B cell (primary cell): Measurements from ENCODE around the gene APP. TPM values are rescaled to one million over a fixed set of nuclear protein-coding genes. Genes with fewer than 3 reads are reported as not detected.

Experiments used
- ATAC-seq: fragments of 200-7000 bp; cut with Tn5 transposase; one replicate; pipeline ENCODE4 v1.10.0; 2021; ENCODE audit warnings: low read depth, mild to moderate bottlenecking, moderate number of reproducible peaks, moderate library complexity
- CTCF ChIA-PET: fragments of 350-600 bp; sonication (Branson Sonifier 250); formaldehyde crosslinking; loops from one replicate; lab custom pipeline; 2021; ENCODE audit warnings: antibody characterized with exemption, inconsistent platforms; lab: Charles Lee
- POLR2A ChIA-PET: fragments of 350-600 bp; sonication (Branson Sonifier 250); formaldehyde crosslinking; loops from one replicate; lab custom pipeline; 2021; ENCODE audit warnings: antibody characterized with exemption; lab: Charles Lee
- DNase-seq: peaks from one replicate; pipeline ENCODE4 v3.0.0; 2013
- H2AFZ ChIP-seq: 2 replicates; pipeline ENCODE4 v1.6.1; 2012; ENCODE audit warnings: mild to moderate bottlenecking, low read depth, low read length; ENCODE audit not compliant: insufficient read depth, poor library complexity, severe bottlenecking
- H3K27ac ChIP-seq, 2 donors: 1 replicate in 1 of 2; 2 replicates in 1 of 2; pipeline ENCODE4 v1.5.1; 2012 to 2013; ENCODE audit warnings: low read length in 2 of 2, mild to moderate bottlenecking in 2 of 2, moderate library complexity in 1 of 2
- H3K27me3 ChIP-seq, 4 experiments: fragments of 200-600 bp in 1 of 4; sonication (generic) in 1 of 4; replicated peaks in 1 of 4; 1 replicate in 2 of 4; 2 replicates in 2 of 4; pipeline versions ENCODE4 v1.6.1 to v1.7.0; 2013 to 2016; ENCODE audit warnings: low read length in 3 of 4, mild to moderate bottlenecking in 2 of 4, mixed read lengths in 1 of 4, moderate library complexity in 1 of 4; ENCODE audit not compliant: insufficient read depth in 4 of 4, control insufficient read depth in 3 of 4; ENCODE audit errors: control extremely low read depth in 1 of 4
- H3K36me3 ChIP-seq, 2 experiments: replicated peaks in 1 of 2; 1 replicate in 1 of 2; 2 replicates in 1 of 2; pipeline versions ENCODE4 v1.6.1 to v1.7.1; 2013; ENCODE audit warnings: low read length in 1 of 2; ENCODE audit not compliant: insufficient read depth in 2 of 2, control insufficient read depth in 1 of 2; ENCODE audit errors: control extremely low read depth in 1 of 2, extremely low read depth in 1 of 2
- H3K4me1 ChIP-seq, 2 donors: fragments of 200-600 bp in 1 of 2; sonication (generic) in 1 of 2; 1 replicate in 1 of 2; 2 replicates in 1 of 2; pipeline versions ENCODE4 v1.5.1 to v1.6.1; 2013 to 2017; ENCODE audit warnings: low read length in 2 of 2; ENCODE audit not compliant: control insufficient read depth in 2 of 2, insufficient read depth in 2 of 2
- H3K4me2 ChIP-seq: replicated peaks from 2 replicates; pipeline ENCODE3; 2012; ENCODE audit warnings: mild to moderate bottlenecking, low read depth, low read length; ENCODE audit not compliant: poor library complexity, severe bottlenecking
- H3K4me3 ChIP-seq, 5 experiments: fragments of 200-600 bp in 1 of 5; sonication (generic) in 1 of 5; 1 replicate in 3 of 5; 2 replicates in 2 of 5; pipeline versions ENCODE4 v1.5.1 to v1.7.0; 2011 to 2016; ENCODE audit warnings: low read length in 4 of 5, mild to moderate bottlenecking in 4 of 5, low read depth in 2 of 5, control low read depth in 1 of 5, moderate library complexity in 1 of 5; ENCODE audit not compliant: insufficient read depth in 1 of 5; ENCODE audit errors: control extremely low read depth in 1 of 5, extremely low read depth in 1 of 5
- H3K79me2 ChIP-seq: fragments of 200-600 bp; sonication (generic); one replicate; pipeline ENCODE4 v1.6.0; 2016; ENCODE audit warnings: low read length; ENCODE audit not compliant: control insufficient read depth, insufficient read depth
- H3K9ac ChIP-seq: fragments of 200-600 bp; sonication (generic); 2 replicates; pipeline ENCODE4 v1.6.1; 2017; ENCODE audit warnings: mild to moderate bottlenecking, low read length, moderate library complexity
- H3K9me3 ChIP-seq, 3 donors: one replicate each; pipeline versions ENCODE4 v1.6.1 to v1.7.1; 2013; ENCODE audit warnings: low read length in 2 of 3; ENCODE audit not compliant: control insufficient read depth in 2 of 3, insufficient read depth in 1 of 3; ENCODE audit errors: control extremely low read depth in 1 of 3
- H4K20me1 ChIP-seq: 2 replicates; pipeline ENCODE4 v1.6.0; 2012; ENCODE audit warnings: mild to moderate bottlenecking, low read length; ENCODE audit not compliant: insufficient read depth, control insufficient read depth, poor library complexity, severe bottlenecking
- H3K27ac Mint-ChIP-seq: one replicate; pipeline ENCODE4 v1.8.0; 2021; ENCODE audit warnings: mixed read lengths
- H3K27me3 Mint-ChIP-seq: one replicate; pipeline ENCODE4 v1.8.0; 2021; ENCODE audit warnings: mixed read lengths
- H3K4me1 Mint-ChIP-seq: one replicate; pipeline ENCODE4 v1.8.0; 2021; ENCODE audit warnings: mixed read lengths
- H3K4me3 Mint-ChIP-seq: one replicate; pipeline ENCODE4 v1.8.0; 2021; ENCODE audit warnings: mixed read lengths
- H3K9me3 Mint-ChIP-seq: one replicate; pipeline ENCODE4 v1.8.0; 2022; ENCODE audit warnings: mixed read lengths; ENCODE audit not compliant: insufficient read depth
- EZH2 ChIP-seq: IDR thresholded peaks from 2 replicates; pipeline ENCODE4 v1.6.1; 2012; ENCODE audit warnings: borderline replicate concordance, low read depth, mild to moderate bottlenecking, moderate library complexity, low read length; ENCODE audit not compliant: insufficient read depth, poor library complexity, severe bottlenecking
- WGBS: methylation state at CpG from one replicate; pipeline ENCODE4 v1.1.5; 2013; ENCODE audit warnings: missing lambda C conversion rate; ENCODE audit not compliant: insufficient coverage; 5-methylcytosine and 5-hydroxymethylcytosine counted together
- intact Hi-C: fragments of 100-400 bp; cut with micrococcal nuclease; formaldehyde crosslinking; loops from one replicate; pipeline ENCODE4 v1.10.0; 2022
- polyA plus RNA-seq: library from polyadenylated mRNA; depleted of rRNA; stranded (reverse); fragments of >200 nt; gene quantifications from 2 replicates; pipeline ENCODE4 v1.2.3, GENCODE V29; 2012
- total RNA-seq, 2 donors: library from RNA; stranded (reverse); fragments of 120-200 nt in 1 of 2; gene quantifications; 1 replicate in 1 of 2; 2 replicates in 1 of 2; pipeline versions ENCODE4 v1.2.3 to v1.2.4, GENCODE V29; 2013 to 2022
- TF ChIP-seq, protein P1 (sequence below): fragments of 200-600 bp; IDR thresholded peaks from one replicate; pipeline ENCODE4 v1.8.0; 2022; ENCODE audit warnings: antibody characterized with exemption, mild to moderate bottlenecking

The APP gene
- total and polyA plus RNA-seq, 2 donors (not counting 1 experiment from before 2014, with no cell fraction given), result 28.3 to 34.7 TPM

DNA sequence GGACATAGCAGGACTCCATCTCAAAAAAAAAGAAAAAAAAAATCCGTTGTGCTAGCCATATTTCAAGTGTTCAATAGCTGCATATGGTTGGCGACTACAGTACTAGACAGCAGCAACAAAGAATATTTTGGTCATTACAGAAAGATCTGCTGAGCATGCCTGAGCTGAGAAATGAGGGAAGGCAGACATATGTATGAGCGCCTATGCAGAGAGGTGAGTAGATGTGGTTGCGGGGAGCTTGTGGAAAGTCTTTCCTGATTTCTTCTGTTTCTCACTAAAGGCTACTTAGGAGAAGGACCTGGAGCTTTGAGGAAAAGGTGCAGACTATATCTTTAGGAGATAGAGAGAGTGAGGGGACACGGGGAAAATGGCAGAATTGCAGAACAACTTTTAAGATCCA lies 21.0 kb upstream of the APP start:
- Mint-ChIP-seq H3K27me3 (no peaks in the 10 kb centered on the region), H3K9me3 (no peaks in the 10 kb centered on the region), H3K4me1 (no peaks in the 10 kb centered on the region), H3K4me3 (no peak overlapping the region), H3K27ac (no peak overlapping the region)
- Histone ChIP-seq H3K4me2 (no peak overlapping the region), H3K4me3 (no peak overlapping the region), H3K36me3 (no peaks in the 10 kb centered on the region), H2AFZ (no peak overlapping the region), H4K20me1 (no peaks in the 10 kb centered on the region), H3K27ac (no peak overlapping the region), H3K4me1 (no peaks in the 10 kb centered on the region), H3K79me2 (no peaks in the 10 kb centered on the region), H3K9ac (no peak overlapping the region), H3K9me3 (peaks cover 0 to 6% (median 0%) of the 10 kb centered on the region in 3 donors), H3K27me3 (peaks cover 0 to 3% (median 0%) of the 10 kb centered on the region in 4 experiments)
- POLR2A ChIA-PET, result no interaction called here
- CTCF ChIA-PET, result interaction anchor here (1.0 kb wide), 1 partner anchor 10 kb away, joined by 3 read pairs; no protein-coding TSS in a partner anchor
- no peak for ATAC-seq
- DNase-seq, result no peak
- TF ChIP-seq, protein P1, sequence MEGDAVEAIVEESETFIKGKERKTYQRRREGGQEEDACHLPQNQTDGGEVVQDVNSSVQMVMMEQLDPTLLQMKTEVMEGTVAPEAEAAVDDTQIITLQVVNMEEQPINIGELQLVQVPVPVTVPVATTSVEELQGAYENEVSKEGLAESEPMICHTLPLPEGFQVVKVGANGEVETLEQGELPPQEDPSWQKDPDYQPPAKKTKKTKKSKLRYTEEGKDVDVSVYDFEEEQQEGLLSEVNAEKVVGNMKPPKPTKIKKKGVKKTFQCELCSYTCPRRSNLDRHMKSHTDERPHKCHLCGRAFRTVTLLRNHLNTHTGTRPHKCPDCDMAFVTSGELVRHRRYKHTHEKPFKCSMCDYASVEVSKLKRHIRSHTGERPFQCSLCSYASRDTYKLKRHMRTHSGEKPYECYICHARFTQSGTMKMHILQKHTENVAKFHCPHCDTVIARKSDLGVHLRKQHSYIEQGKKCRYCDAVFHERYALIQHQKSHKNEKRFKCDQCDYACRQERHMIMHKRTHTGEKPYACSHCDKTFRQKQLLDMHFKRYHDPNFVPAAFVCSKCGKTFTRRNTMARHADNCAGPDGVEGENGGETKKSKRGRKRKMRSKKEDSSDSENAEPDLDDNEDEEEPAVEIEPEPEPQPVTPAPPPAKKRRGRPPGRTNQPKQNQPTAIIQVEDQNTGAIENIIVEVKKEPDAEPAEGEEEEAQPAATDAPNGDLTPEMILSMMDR, result no peak
- no peak for TF ChIP-seq EZH2
- intact Hi-C loops, result no loop called here
- 100% methylated on average over 4 of the region's 5 CpGs for WGBS

DNA sequence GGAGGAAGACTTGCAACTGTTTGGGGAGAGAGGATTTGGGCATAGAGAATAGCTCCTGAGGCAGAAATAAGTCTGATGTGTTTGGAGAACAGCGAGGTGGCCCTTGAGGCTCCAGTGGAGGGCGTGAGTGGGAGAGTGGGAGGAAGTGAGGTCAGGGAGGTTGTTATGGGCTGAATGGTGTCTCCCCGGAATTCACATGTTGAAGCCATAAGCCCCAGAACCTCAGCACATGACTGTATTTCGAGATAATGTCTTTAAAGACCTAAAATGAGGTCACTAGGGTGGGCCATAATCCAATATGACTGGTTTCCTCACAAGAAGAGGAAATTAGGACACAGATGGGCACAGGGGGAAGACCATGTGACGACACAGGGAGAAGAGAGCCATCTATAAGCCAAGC lies 17.9 kb upstream of the APP start:
- TF ChIP-seq EZH2, result no peak
- TF ChIP-seq, protein P1, result no peak
- Histone ChIP-seq H3K36me3 (no peaks in the 10 kb centered on the region), H3K9ac (no peak overlapping the region), H4K20me1 (no peaks in the 10 kb centered on the region), H3K9me3 (peaks cover 0 to 17% (median 0%) of the 10 kb centered on the region in 3 donors), H2AFZ (no peak overlapping the region), H3K4me2 (no peak overlapping the region), H3K79me2 (no peaks in the 10 kb centered on the region), H3K4me3 (no peak overlapping the region), H3K4me1 (no peaks in the 10 kb centered on the region), H3K27me3 (peaks cover 0 to 3% (median 0%) of the 10 kb centered on the region in 4 experiments), H3K27ac (no peak overlapping the region)
- no peak overlapping the region for H3K4me3 Mint-ChIP-seq
- ATAC-seq (no peak), DNase-seq (no peak)
- no peak overlapping the region for H3K27ac Mint-ChIP-seq
- POLR2A ChIA-PET, result no interaction called here
- CTCF ChIA-PET, result no interaction called here
- intact Hi-C loops, result no loop called here
- 76% methylated on average over 3 of the region's 5 CpGs for WGBS
- no peaks in the 10 kb centered on the region for H3K4me1 Mint-ChIP-seq
- peaks cover 3% of the 10 kb centered on the region for H3K9me3 Mint-ChIP-seq
- no peaks in the 10 kb centered on the region for H3K27me3 Mint-ChIP-seq
